Sigmoid colon (tissue), 7 donors: Measurements from ENCODE around the gene SERPINB12. TPM values are rescaled to one million over a fixed set of nuclear protein-coding genes. Genes with fewer than 3 reads are reported as not detected.
A peak's percentile ranks its signal among the peaks of the same experiment; 100 is the strongest.

Source experiments
- DNase-seq: peaks from one replicate; pipeline ENCODE4 v3.0.0-alpha.2; 2019
- H3K27ac ChIP-seq, 4 donors: fragments of 200-600 bp; sonication (generic); one replicate each; pipeline ENCODE4 v1.5.1; 2016 to 2019; ENCODE audit warnings: mild to moderate bottlenecking in 1 of 4
- H3K27me3 ChIP-seq, 3 donors: fragments of 200-600 bp; sonication (generic); one replicate each; pipeline ENCODE4 v1.5.1; 2019; ENCODE audit warnings: mild to moderate bottlenecking in 1 of 3
- H3K36me3 ChIP-seq, 4 donors: fragments of 200-600 bp; sonication (generic); one replicate each; pipeline ENCODE4 v1.5.1; 2016 to 2019
- H3K4me1 ChIP-seq, 4 donors: fragments of 200-600 bp; sonication (generic); one replicate each; pipeline ENCODE4 v1.5.1; 2017 to 2019
- H3K4me3 ChIP-seq, 4 donors: fragments of 200-600 bp; sonication (generic); one replicate each; pipeline ENCODE4 v1.5.1; 2017 to 2019; ENCODE audit warnings: mild to moderate bottlenecking in 2 of 4, moderate library complexity in 1 of 4
- H3K9me3 ChIP-seq, 4 donors: fragments of 200-600 bp in 3 of 4; sonication (generic) in 3 of 4; one replicate each; pipeline versions ENCODE4 v1.5.1 to v1.6.1; 2013 to 2019
- CTCF ChIP-seq, 4 experiments: fragments of 450-650 bp in 3 of 4; fragments of 200-600 bp in 1 of 4; IDR thresholded peaks; one replicate each; pipeline ENCODE4 v1.5.1; 2016 to 2019; ENCODE audit warnings: antibody characterized with exemption in 4 of 4, mild to moderate bottlenecking in 3 of 4, moderate library complexity in 2 of 4
- EP300 ChIP-seq, 4 donors: sonication (generic); formaldehyde crosslinking; IDR thresholded peaks; one replicate each; pipeline ENCODE4 v1.6.1; 2017; ENCODE audit warnings: antibody characterized with exemption in 4 of 4
- POLR2A ChIP-seq, 2 donors: fragments of 450-650 bp; IDR thresholded peaks; one replicate each; pipeline ENCODE4 v1.6.1; 2016; ENCODE audit warnings: antibody characterized with exemption in 2 of 2, mild to moderate bottlenecking in 2 of 2, moderate library complexity in 2 of 2
- POLR2AphosphoS5 ChIP-seq, 4 donors: sonication (generic); formaldehyde crosslinking; IDR thresholded peaks; one replicate each; pipeline ENCODE4 v1.6.1; 2017; ENCODE audit warnings: antibody characterized with exemption in 4 of 4
- WGBS, 2 donors: extraction: QIAGEN DNeasy Blood & Tissue Kit; methylation state at CpG; one replicate each; pipeline ENCODE4 v1.1.7; 2013; 5-methylcytosine and 5-hydroxymethylcytosine counted together
- intact Hi-C: fragments of 100-400 bp; cut with DNase I; formaldehyde crosslinking; loops from one replicate; pipeline ENCODE4 v1.15.1; 2023
- polyA plus RNA-seq, 3 donors: library from polyadenylated mRNA; stranded (reverse); fragments of 200-250 nt; gene quantifications; one replicate each; pipeline ENCODE4 v1.2.3, GENCODE V29; 2013
- total RNA-seq, 4 donors: library from RNA; depleted of rRNA; stranded (reverse); fragments of >200 nt; gene quantifications; one replicate each; pipeline ENCODE4 v1.1.0, GENCODE V29; 2016
- donor health status: healthy with polysubstance abuse.
- donor health status: Bipolar disorder and iron deficiency.
- donor health status: healthy.

The SERPINB12 gene
- total and polyA plus RNA-seq, 7 donors = not detected

- TF ChIP-seq POLR2AphosphoS5 (IDR thresholded peaks at IDR 0.05) = no peak
- no peak for TF ChIP-seq EP300 (IDR thresholded peaks at IDR 0.05)
- TF ChIP-seq POLR2A (IDR thresholded peaks at IDR 0.05) = no peak
Observed at GRCh38 chr18:63514888-63515678, 27.1 kb upstream of the SERPINB12 start.

GRCh38 chr18:63515801-63516200, 26.4 kb upstream of the SERPINB12 start:
- H3K27me3 ChIP-seq = no peaks in the 10 kb centered on the region
- WGBS, 2 donors = 0 to 55% methylated on average over 1 of the region's 1 CpG
- H3K4me3 ChIP-seq = no peak overlapping the region
- H3K4me1 ChIP-seq = peaks cover 0 to 5% (median 0%) of the 10 kb centered on the region in 4 donors
- no peak for DNase-seq
- H3K9me3 ChIP-seq = no peaks in the 10 kb centered on the region
- no peaks in the 10 kb centered on the region for H3K36me3 ChIP-seq
- intact Hi-C loops = loop anchor here (5.0 to 10.0 kb wide), 3 partner anchors 226 to 469 kb away; no protein-coding TSS in a partner anchor
- TF ChIP-seq EP300 (IDR thresholded peaks at IDR 0.05) (no peak), POLR2A (IDR thresholded peaks at IDR 0.05) (no peak), CTCF (IDR thresholded peaks at IDR 0.05) (no peak), POLR2AphosphoS5 (IDR thresholded peaks at IDR 0.05) (no peak)
- no peak overlapping the region for H3K27ac ChIP-seq

More at GRCh38 chr18:63514888-63515678, 27.1 kb upstream of the SERPINB12 start:
- H3K27me3 ChIP-seq = no peaks in the 10 kb centered on the region
- H3K9me3 ChIP-seq = no peaks in the 10 kb centered on the region
- intact Hi-C loops = loop anchor here (5.0 to 10.0 kb wide), 3 partner anchors 227 to 470 kb away; no protein-coding TSS in a partner anchor
- no peak overlapping the region for H3K27ac ChIP-seq
- no peak overlapping the region for H3K4me3 ChIP-seq
- 74 to 79% methylated on average over 9 of the region's 9 CpGs for WGBS, 2 donors
- DNase-seq = no peak
- no peaks in the 10 kb centered on the region for H3K36me3 ChIP-seq
- peaks cover 0 to 5% (median 0%) of the 10 kb centered on the region in 4 donors for H3K4me1 ChIP-seq

GRCh38 chr18:63518178-63519012, 23.8 kb upstream of the SERPINB12 start:
- intact Hi-C loops = loop anchor here (2.0 to 10.0 kb wide), 5 partner anchors 60 to 466 kb away; no protein-coding TSS in a partner anchor
- no peaks in the 10 kb centered on the region for H3K27me3 ChIP-seq
- DNase-seq = peak; percentile 74
- TF ChIP-seq EP300 (IDR thresholded peaks at IDR 0.05) (no peak), POLR2AphosphoS5 (IDR thresholded peaks at IDR 0.05) (no peak), POLR2A (IDR thresholded peaks at IDR 0.05) (no peak), CTCF (IDR thresholded peaks at IDR 0.05) (peak; percentile 70 to 79 (median 74))
- peaks cover 0 to 5% (median 0%) of the 10 kb centered on the region in 4 donors for H3K4me1 ChIP-seq
- H3K4me3 ChIP-seq = no peak overlapping the region
- WGBS, 2 donors = 23 to 34% methylated on average over 16 of the region's 16 CpGs
- H3K27ac ChIP-seq = no peak overlapping the region
- no peaks in the 10 kb centered on the region for H3K36me3 ChIP-seq
- no peaks in the 10 kb centered on the region for H3K9me3 ChIP-seq

GRCh38 chr18:63520053-63520685, 22.0 kb upstream of the SERPINB12 start:
- Histone ChIP-seq H3K4me3 (no peak overlapping the region), H3K36me3 (no peaks in the 10 kb centered on the region), H3K4me1 (peaks cover 0 to 5% (median 0%) of the 10 kb centered on the region in 4 donors), H3K9me3 (no peaks in the 10 kb centered on the region), H3K27me3 (no peaks in the 10 kb centered on the region), H3K27ac (no peak overlapping the region)
- DNase-seq = no peak
- intact Hi-C loops = no loop called here
- TF ChIP-seq POLR2A (IDR thresholded peaks at IDR 0.05) = no peak
- no peak for TF ChIP-seq EP300 (IDR thresholded peaks at IDR 0.05)
- TF ChIP-seq CTCF (IDR thresholded peaks at IDR 0.05) = no peak
- no peak for TF ChIP-seq POLR2AphosphoS5 (IDR thresholded peaks at IDR 0.05)
- WGBS, 2 donors = 71 to 86% methylated on average over 3 of the region's 3 CpGs
